Mesodermal cell (in vitro differentiated cells): ENCODE measurements around the gene LCE1D.

Experiments used
- H3K27ac ChIP-seq: 2 replicates; pipeline ENCODE4 v1.7.0; 2013; ENCODE audit warnings: mild to moderate bottlenecking, low read depth, low read length, moderate library complexity; ENCODE audit not compliant: severe bottlenecking
- H3K36me3 ChIP-seq: 2 replicates; pipeline ENCODE4 v1.7.1; 2013; ENCODE audit warnings: mild to moderate bottlenecking, low read length, moderate library complexity; ENCODE audit not compliant: control insufficient read depth, insufficient read depth
- H3K4me1 ChIP-seq: one replicate; pipeline ENCODE4 v1.7.1; 2013; ENCODE audit warnings: mild to moderate bottlenecking, low read length; ENCODE audit not compliant: insufficient read depth, control insufficient read depth, poor library complexity, severe bottlenecking
- H3K4me3 ChIP-seq: 2 replicates; pipeline ENCODE4 v1.7.0; 2013; ENCODE audit warnings: low read length, control low read depth, mild to moderate bottlenecking; ENCODE audit not compliant: insufficient read depth, poor library complexity, severe bottlenecking; ENCODE audit errors: extremely low read depth
- H3K9me3 ChIP-seq: 2 replicates; pipeline ENCODE4 v1.7.1; 2013; ENCODE audit warnings: mild to moderate bottlenecking, low read length, moderate library complexity; ENCODE audit not compliant: control insufficient read depth
- WGBS, 2 experiments: methylation state at CpG; one replicate each; pipeline ENCODE4 v1.1.5; 2013; ENCODE audit warnings: missing lambda C conversion rate in 2 of 2; ENCODE audit not compliant: insufficient coverage in 2 of 2; 5-methylcytosine and 5-hydroxymethylcytosine counted together

LCE1D gene

DNA sequence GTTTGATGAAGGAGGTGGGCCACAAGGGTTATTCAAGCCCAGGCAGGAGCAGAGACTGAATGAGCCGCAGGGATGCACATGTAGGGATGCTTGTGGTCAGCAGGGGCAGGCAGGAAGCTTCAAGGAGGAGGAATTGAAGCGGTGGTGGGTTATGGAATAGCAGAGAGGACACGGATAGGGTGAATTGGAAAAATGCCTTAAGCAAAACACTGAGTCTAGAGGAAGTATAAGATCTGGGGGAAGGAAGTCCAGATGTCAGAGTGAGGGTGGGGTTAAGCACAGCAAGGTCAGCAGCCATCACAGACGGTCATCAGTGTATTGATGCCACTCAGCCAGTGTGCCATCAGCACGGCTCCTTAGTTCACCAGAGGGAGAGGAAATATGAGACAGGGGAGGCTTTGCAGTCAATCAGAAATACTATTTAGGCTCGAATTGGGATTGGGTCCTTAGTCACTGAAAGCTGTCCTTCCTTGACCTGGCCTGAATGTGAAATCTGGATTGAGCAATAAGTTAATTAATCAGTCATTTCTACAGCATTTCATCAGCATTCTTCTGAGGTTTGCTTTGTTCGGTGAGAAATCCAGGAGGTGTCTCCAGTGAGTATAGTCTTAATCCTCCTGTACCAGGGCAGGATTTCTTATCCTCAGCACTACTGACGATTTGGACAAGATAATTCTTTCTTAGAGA lies 27.5 kb upstream of the LCE1D start:
- WGBS, 2 experiments: 34 to 44% methylated on average over 5 to 7 of the region's 8 CpGs
- H3K9me3 ChIP-seq: peaks cover 50% of the 10 kb centered on the region

GRCh38 chr1:152770411-152770810 lies 26.1 kb upstream of the LCE1D start:
- H3K27ac ChIP-seq: no peak overlapping the region
- H3K4me3 ChIP-seq: no peak overlapping the region
- no peaks in the 10 kb centered on the region for H3K4me1 ChIP-seq
- WGBS, 2 experiments: no CpG with 5 or more reads among the region's 1 CpG
- H3K9me3 ChIP-seq: peaks cover 50% of the 10 kb centered on the region
- no peaks in the 10 kb centered on the region for H3K36me3 ChIP-seq

More for the DNA sequence above, 27.5 kb upstream of the LCE1D start:
- H3K36me3 ChIP-seq: no peaks in the 10 kb centered on the region
- H3K27ac ChIP-seq: no peak overlapping the region
- H3K4me1 ChIP-seq: no peaks in the 10 kb centered on the region
- H3K4me3 ChIP-seq: no peak overlapping the region

DNA sequence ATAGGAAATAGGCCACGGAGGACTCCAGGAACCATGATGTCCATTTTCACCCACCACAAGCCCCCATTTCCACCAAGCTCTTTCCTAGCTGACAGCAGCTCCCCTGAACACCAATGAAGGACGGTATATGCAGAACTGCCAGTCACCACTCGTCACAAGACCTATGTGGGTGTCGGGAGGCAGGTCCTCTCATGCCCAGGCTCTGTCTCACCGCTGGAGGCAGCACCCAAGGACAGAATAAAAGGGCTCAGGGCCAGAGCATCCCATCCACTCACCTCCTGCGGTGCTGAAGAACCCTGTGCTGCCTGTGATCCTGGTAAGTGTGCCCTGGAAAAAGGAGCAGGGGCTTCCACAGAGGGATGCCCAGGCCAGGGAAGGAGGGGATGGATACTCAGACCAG lies 21.6 kb upstream of the LCE1D start, which contains the start of gene LCE1F:
LCE1F (plus strand) TSS at position 266 of the 400 bp plus-strand sequence. CDS start 1,232 bp downstream, outside the sequence.
- Histone ChIP-seq H3K4me3 (no peak within 1 kb of the TSS), H3K27ac (no peak within 1 kb of the TSS), H3K36me3 (no peaks in the 10 kb centered on the region), H3K4me1 (no peaks in the 10 kb centered on the region), H3K9me3 (peaks cover 63% of the 10 kb centered on the region)
- WGBS, 2 experiments: 42 to 44% methylated on average over 4 of the region's 6 CpGs

- 74 to 80% methylated on average over 6 to 10 of the region's 11 CpGs for WGBS, 2 experiments
- H3K9me3 ChIP-seq: peaks cover 58% of the 10 kb centered on the region
- H3K36me3 ChIP-seq: no peaks in the 10 kb centered on the region
These were observed 20.2 kb upstream of the LCE1D start for GRCh38 chr1:152776361-152776760.

GRCh38 chr1:152777510-152778137 lies 18.9 kb upstream of the LCE1D start:
- no peaks in the 10 kb centered on the region for H3K36me3 ChIP-seq
- no peaks in the 10 kb centered on the region for H3K4me1 ChIP-seq
- no peak overlapping the region for H3K4me3 ChIP-seq
- peaks cover 55% of the 10 kb centered on the region for H3K9me3 ChIP-seq
- WGBS, 2 experiments: 63 to 72% methylated on average over 2 of the region's 4 CpGs
- H3K27ac ChIP-seq: no peak overlapping the region

More at GRCh38 chr1:152776361-152776760, 20.2 kb upstream of the LCE1D start:
- H3K27ac ChIP-seq: no peak overlapping the region
- no peak overlapping the region for H3K4me3 ChIP-seq
- no peaks in the 10 kb centered on the region for H3K4me1 ChIP-seq

DNA sequence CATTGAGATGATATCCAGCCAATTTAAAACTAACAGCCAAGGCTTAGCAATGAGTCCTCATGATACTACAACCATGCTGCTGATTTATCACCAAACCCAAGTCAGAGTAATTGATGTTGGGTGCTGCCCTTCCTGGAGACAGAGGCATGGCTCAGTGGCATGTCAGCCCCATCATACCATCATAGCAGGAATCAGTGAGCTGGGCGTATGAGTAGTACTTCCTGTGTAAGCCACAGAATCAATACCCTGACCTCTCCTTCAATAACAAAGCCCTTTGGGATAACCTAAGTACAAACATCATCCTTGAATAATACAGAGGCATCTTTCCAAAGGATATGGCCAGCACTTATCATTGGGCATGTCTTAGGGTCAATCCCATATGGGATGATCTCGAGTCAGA lies 13.4 kb upstream of the LCE1D start:
- Histone ChIP-seq H3K27ac (no peak overlapping the region), H3K4me1 (no peaks in the 10 kb centered on the region), H3K9me3 (peaks cover 60% of the 10 kb centered on the region), H3K4me3 (no peak overlapping the region), H3K36me3 (no peaks in the 10 kb centered on the region)
- 86 to 100% methylated on average over 1 of the region's 2 CpGs for WGBS, 2 experiments

DNA sequence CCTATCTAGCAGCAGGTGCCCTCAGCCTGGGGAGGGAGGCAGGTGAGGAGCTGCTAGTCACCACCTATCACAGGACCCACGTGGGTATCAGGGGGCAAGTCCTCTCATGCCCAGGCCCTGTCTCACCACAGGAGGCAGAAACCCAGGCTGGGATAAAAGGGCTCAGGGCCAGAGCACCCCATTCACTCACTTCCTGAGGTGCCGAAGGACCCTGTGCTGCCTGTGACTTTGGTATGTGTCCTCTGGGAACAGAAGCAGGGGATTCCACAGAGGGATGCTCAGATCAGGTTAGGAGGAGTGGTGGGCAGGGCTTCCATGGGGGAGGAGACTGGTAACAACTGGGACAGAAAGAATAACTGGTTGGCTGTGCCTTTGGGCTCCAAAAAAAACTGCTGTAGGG lies 10.4 kb upstream of the LCE1D start, which contains the start of gene LCE1E:
LCE1E (plus strand) TSS at position 181 of the 400 bp plus-strand sequence. CDS start 1,043 bp downstream, outside the sequence.
- WGBS, 2 experiments: 83 to 86% methylated on average over 1 of the region's 2 CpGs
- H3K36me3 ChIP-seq: no peaks in the 10 kb centered on the region
- peaks cover 39% of the 10 kb centered on the region for H3K9me3 ChIP-seq
- H3K4me3 ChIP-seq: no peak within 1 kb of the TSS
- H3K27ac ChIP-seq: no peak within 1 kb of the TSS
- H3K4me1 ChIP-seq: no peaks in the 10 kb centered on the region

- WGBS, 2 experiments: 54 to 80% methylated on average over 1 to 3 of the region's 4 CpGs
- Histone ChIP-seq H3K4me1 (no peaks in the 10 kb centered on the region), H3K4me3 (no peak overlapping the region), H3K27ac (no peak overlapping the region), H3K9me3 (peaks cover 23% of the 10 kb centered on the region), H3K36me3 (no peaks in the 10 kb centered on the region)
These were observed 835 bp upstream of the LCE1D start for GRCh38 chr1:152795686-152796085.

DNA sequence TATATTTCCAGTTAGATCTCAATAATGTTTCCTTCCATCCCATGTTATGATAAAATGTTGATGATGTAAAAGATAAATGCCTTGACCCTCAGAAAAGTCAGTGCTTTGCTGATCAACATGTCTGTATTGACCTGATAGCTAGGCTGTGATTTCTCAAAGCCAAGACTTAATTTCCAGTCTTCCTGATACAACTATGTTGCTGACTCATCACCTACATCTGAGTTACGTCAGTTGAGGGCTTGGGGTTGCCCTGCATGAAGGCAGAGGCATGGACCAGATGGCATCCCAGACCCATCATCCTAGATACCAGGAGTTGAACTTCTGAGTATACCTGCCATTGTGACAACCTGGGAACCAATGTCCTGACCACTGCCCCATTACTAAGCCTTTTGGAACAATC lies 4.8 kb downstream of the LCE1D start:
- Histone ChIP-seq H3K36me3 (no peaks in the 10 kb centered on the region), H3K4me3 (no peak overlapping the region), H3K27ac (no peak overlapping the region), H3K9me3 (peaks cover 62% of the 10 kb centered on the region), H3K4me1 (no peaks in the 10 kb centered on the region)
- WGBS, 2 experiments: 40 to 60% methylated on average over 1 of the region's 1 CpG

GRCh38 chr1:152806576-152806975 lies 10.1 kb downstream of the LCE1D start, which contains the start of gene LCE1C:
TSS of gene LCE1C (minus strand) at chr1:152806651. CDS start at chr1:152805478, 1,173 bp downstream.
- 33% methylated on average over 2 of the region's 3 CpGs; no CpG with 5 or more reads in 1 of the 2 experiments for WGBS, 2 experiments
- Histone ChIP-seq H3K36me3 (no peaks in the 10 kb centered on the region), H3K27ac (no peak within 1 kb of the TSS), H3K4me1 (no peaks in the 10 kb centered on the region), H3K4me3 (no peak within 1 kb of the TSS), H3K9me3 (peaks cover 37% of the 10 kb centered on the region)

DNA sequence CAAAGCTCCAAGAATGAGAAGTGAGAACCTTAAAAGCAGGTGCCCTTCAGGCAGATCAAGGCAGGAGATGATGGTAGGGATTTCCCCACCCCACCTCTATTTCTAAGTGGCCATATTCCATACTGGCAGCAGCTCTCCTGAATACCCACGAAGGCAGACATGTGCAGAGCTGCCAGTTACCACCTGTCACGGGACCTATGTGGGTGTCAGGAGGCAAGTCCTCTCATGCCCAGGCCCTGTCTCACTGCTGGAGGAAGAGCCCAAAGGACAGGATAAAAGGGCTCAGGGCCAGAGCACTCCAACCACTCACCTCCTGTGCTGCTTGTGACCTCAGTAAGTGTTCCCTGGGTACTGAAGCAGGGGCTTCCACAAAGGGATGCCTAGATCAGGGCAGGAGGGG lies 14.5 kb downstream of the LCE1D start:
- no peaks in the 10 kb centered on the region for H3K36me3 ChIP-seq
- 29 to 45% methylated on average over 1 to 2 of the region's 2 CpGs for WGBS, 2 experiments
- H3K4me1 ChIP-seq: no peaks in the 10 kb centered on the region
- no peak overlapping the region for H3K4me3 ChIP-seq
- H3K27ac ChIP-seq: no peak overlapping the region
- peaks cover 18% of the 10 kb centered on the region for H3K9me3 ChIP-seq
